GM21390 (cell line): ENCODE results near the gene IL1RAPL1.

Experiments
- ATAC-seq: cut with Tn5 transposase; IDR thresholded peaks from one replicate; pipeline ENCODE4 v1.9.1; 2021; ENCODE audit not compliant: unreplicated experiment

IL1RAPL1 gene

DNA sequence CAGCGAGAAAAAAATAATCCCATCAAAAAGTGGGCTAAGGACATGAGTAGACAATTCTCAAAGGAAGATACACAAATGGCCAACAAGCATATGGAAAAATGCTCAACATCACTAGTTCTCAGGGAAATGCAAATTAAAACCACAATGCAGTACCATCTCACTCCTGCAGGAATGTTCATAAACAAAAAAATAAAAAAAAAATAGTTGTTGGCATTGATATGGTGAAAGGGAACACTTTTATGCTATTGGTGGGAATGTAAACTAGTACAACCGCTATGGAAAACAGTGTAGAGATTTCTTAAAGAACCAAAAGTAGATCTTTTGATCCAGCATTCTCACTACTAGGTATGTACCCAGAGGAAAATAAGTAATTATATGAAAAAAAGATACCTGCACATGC lies 1119.8 kb downstream of the IL1RAPL1 start:
- no peak for ATAC-seq

DNA sequence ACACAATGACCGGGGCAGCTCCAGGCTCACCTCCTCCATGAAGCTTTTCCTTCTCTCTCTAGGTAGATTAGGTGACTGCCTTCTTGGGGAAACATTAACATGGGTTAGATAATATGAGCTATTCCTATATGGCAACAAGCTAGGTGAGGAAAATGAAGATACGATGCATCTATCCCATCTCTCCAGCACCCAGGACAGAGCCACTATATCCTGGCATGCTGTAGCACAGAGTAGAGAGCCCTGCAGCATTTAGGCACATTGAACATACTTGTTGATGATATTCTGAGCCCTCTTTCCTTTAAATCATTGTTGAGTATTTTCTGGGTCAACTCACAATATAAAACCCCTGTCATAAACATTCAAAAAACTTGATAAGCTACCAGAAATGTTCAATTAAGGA lies 1133.9 kb downstream of the IL1RAPL1 start:
- no peak for ATAC-seq

GRCh38 chrX:29724316-29724715 lies 1137.1 kb downstream of the IL1RAPL1 start:
- ATAC-seq: no peak

DNA sequence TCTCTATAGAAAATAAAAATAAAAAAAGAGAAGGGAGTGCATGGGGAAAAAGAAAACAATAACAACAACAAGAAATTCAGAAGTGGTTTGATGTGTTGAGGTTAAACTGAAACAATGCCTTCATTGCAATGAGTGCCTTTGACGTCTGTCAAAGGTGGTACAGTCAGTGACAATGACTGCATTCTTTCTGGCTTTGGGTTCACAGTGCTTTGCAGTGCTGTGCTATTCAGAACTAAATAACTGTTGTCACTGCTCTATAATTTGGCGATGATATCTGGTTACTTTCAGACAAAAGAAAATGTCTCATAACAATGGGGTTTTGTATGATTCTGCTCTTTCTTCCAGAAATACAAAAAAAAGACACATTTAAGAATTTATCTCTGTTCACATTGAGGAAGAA lies 1139.6 kb downstream of the IL1RAPL1 start:
- no peak for ATAC-seq

DNA sequence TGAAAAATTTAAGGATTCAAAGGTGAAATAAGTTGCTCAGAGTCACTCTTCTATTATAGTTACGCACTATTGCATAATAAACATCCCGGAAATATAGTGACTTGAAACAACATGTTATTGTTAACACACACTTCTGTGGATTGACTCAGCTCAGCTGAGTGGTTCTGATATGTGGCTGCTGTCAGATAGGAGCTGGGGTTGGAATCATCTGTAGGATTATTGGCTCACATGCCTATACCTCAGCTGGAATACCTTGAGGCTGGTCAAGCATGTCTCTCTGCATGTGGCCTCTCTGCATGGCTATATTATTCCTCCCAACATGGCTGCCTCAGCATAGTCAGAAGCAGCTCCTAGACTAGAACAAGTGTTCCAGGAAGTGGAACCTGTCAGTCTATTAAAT lies 1141.4 kb downstream of the IL1RAPL1 start:
- ATAC-seq: no peak

DNA sequence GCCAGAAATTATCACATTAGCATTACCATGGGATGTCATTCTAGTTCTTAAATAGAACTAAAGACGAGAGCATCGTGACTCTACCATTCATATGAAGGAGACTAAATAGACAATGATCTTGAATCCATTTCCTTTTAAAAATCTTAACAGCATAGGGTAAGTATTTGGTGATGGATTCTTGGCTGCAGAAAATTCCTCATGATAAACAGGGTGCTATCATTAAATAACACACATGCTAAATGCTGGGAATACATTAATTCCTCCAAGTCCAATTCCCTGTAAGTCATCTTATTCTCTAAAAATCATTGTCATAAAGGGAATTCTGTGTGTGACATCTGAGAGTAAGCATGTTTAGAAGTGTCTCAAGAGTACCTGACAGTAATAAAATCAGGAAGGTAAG lies 1157.7 kb downstream of the IL1RAPL1 start:
- ATAC-seq: no peak

GRCh38 chrX:29746326-29746725 lies 1159.1 kb downstream of the IL1RAPL1 start:
- ATAC-seq: no peak

- no peak for ATAC-seq
Measured at GRCh38 chrX:29762006-29762405, 1174.8 kb downstream of the IL1RAPL1 start.

DNA sequence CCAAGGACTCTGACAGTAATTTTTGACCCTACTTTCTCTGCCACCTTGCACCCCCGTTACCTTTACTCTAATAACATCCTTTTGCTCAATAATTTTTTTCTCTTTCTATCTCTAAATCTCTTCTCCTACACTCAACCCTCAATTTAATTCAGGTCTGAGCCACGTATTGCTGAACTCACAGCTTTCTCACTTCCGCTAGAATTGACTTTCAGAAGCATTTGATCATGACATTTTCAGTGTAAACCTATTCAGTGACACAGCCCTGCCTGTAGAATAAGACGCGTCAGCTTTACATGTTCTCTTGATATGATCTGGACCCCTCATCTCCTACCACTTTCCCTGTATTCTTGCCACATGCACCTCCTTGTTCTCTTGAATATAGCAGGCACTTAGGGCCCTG lies 1188.6 kb downstream of the IL1RAPL1 start:
- no peak for ATAC-seq

DNA sequence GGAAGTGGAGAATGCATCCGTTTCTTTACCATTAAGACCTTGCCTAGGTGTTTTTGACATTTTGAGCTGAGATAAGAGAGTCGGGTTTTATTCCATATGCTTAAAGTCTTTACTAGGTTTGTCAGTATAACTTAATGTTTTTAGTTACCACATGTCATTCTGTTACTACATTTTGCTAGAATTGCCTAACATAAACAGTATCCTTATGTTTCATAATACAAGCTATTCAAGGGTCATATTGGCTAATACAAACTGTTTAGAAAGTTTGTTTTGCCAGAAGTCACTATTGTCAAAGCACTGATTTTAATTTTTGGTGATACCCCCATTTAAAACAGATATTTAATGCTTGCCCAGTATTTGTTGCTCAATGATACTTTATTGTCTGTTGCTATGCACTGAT lies 1200.4 kb downstream of the IL1RAPL1 start:
- no peak for ATAC-seq

- no peak for ATAC-seq
Measured at GRCh38 chrX:29788991-29789699, 1201.9 kb downstream of the IL1RAPL1 start.

- ATAC-seq: no peak
Measured at GRCh38 chrX:29792335-29792734, 1205.1 kb downstream of the IL1RAPL1 start.

- no peak for ATAC-seq
Measured at GRCh38 chrX:29797156-29797555, 1209.9 kb downstream of the IL1RAPL1 start.

DNA sequence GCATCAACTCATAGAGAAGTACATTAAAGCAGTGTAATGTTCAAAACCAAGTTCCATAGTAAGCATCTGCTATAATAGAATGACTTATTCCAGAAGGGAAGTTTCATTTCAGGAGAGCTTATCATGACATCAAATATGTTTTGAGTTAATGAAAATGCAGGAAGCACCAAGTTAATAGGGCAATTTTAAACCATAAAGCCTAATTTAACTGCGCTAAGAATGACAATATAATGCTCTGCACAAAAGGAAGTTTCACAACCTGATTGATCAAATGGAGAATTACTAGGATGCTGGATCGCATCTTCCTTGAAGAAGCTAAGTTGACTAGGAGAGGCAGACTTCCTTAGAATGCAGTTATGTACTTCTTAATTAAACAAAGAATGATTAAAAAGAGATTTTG lies 1211.2 kb downstream of the IL1RAPL1 start:
- no peak for ATAC-seq

- no peak for ATAC-seq
Measured at GRCh38 chrX:29813174-29813573, 1225.9 kb downstream of the IL1RAPL1 start.

DNA sequence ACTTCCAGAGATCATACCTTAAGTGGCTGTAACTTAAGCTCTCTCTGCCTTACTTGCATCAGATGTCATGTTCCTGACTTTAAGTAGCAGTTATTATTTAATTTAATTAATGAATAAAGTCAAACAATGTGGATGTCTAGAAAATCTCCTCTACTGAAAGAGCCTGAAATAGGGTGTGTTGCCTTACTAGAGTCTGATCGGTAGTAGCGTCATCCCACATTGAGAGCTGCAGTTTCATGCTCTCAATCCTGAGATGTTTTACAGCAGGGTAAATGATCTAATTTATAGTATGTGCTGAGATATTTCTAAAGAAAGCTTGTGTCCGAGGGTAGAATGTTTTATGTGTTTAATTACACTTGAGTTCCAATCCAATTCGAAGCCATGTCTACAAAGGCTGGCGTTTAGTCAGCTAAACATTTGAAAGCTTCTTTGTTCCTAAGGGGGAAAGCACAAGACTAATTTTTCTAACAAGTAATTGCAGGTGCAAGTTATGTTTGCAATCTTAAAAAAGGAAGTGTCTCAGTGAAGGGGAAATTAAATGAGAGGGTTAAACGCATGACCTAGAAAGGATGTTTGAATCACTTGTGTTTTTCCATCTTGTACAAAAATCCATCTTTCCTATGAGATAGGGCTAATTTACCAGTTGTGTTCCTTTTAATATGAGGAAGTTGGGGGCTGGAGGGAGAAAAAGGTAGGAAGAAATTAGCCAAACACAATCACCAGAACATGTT lies 1237.1 kb downstream of the IL1RAPL1 start:
- no peak for ATAC-seq

- no peak for ATAC-seq
Measured at GRCh38 chrX:29826742-29827141, 1239.5 kb downstream of the IL1RAPL1 start.

DNA sequence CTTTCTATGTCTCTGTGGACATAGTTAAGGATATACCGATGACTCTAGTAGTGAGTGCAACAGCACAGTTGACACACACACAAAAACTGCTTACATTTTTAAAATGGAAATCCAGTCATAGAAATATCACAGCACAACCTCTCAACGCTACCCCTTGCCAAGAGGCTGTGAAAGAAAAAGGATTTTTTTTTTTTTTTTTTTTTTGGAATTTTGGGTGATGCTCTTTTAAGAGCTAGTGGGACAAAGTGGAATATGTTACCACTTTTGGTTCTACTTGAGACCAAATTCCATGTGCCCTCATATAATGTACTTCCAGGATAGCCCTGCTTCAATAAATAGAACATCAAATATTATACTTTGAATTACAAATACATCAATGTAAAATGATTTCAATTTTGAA lies 1247.1 kb downstream of the IL1RAPL1 start:
- no peak for ATAC-seq

DNA sequence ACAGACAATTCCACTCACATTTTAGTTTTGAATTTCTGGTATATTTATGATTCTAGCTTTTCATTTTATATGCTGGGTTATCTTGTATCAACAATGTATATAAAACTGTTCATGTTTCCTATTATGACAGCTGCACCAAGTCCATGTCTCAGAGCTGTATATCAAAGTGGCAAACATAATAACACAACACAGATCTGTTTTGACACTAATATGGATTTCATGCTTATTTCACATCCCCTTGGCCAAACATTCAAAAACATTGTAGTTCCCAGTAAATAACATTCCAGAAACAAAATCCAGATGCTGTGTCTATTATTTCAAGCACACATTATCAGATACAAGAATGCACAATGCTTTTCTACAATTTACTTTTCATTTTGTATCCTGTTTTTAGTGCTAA lies 1247.5 kb downstream of the IL1RAPL1 start:
- no peak for ATAC-seq

DNA sequence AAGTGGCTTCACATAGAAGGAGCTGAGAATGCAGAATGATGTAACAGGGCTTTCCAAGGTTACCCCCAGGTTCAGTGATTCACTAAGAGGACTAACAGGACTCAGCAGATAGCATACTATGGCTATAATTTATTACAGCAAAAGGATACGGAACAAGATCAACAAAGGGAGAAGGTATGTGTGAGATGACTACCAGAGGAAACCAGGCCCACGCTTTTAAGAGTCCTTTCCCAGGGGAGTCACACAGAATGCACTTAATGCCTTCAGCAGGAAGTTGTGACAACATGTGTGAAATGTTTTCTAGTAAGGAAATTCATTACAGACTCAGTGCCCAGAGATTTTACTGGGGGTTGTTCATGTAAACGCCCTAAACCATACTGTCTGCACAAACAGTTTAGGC lies 1254.5 kb downstream of the IL1RAPL1 start:
- no peak for ATAC-seq

DNA sequence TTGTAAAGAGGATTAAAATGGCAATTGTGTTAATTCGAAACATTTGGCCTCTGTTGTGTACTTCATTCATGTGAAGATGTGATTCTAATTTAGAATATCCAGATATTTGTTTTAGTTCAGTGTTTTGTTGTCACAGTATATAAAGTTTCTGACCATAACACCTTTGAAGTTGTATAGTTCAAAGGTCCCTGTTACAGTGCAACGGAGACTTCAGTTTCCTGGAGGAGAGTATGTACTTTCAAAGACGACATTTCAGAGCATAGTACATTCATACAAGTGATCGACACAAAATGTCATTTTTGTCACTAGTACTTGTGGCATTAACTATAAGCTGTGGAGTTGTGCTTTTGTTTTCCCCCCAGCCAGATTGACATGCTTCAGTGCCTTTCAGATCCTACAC lies 1255.3 kb downstream of the IL1RAPL1 start:
- ATAC-seq: no peak

GRCh38 chrX:29851857-29852605 lies 1264.8 kb downstream of the IL1RAPL1 start:
- ATAC-seq: no peak
